GM15510 (cell line): Measurements from ENCODE around the gene CHMP2A.
A peak's percentile ranks its signal among the peaks of the same experiment; 100 is the strongest.

Experiments
- POLR2A ChIP-seq: IDR thresholded peaks from 3 replicates; pipeline ENCODE4 v1.6.1; 2011; ENCODE audit warnings: borderline replicate concordance; ENCODE audit not compliant: insufficient read length; ENCODE audit errors: extremely low read depth

The CHMP2A gene

GRCh38 chr19:58560007-58560887 is 5.3 kb upstream of the CHMP2A start:
- no peak for TF ChIP-seq POLR2A

- peak; percentile 74 for TF ChIP-seq POLR2A
These were observed 4.5 kb upstream of the CHMP2A start for GRCh38 chr19:58559275-58560006.

GRCh38 chr19:58558623-58559274 is 3.8 kb upstream of the CHMP2A start:
- TF ChIP-seq POLR2A = peak; percentile 71

- no peak for TF ChIP-seq POLR2A
These were observed 3.2 kb upstream of the CHMP2A start, which contains the start of gene UBE2M for GRCh38 chr19:58558066-58558622. Gene UBE2M, minus strand, starts transcription at chr19:58558611. Its CDS starts 230 bp downstream, at chr19:58558381.

- no peak for TF ChIP-seq POLR2A
These were observed 2.5 kb upstream of the CHMP2A start for GRCh38 chr19:58557221-58558065.

- no peak for TF ChIP-seq POLR2A
These were observed 1.8 kb upstream of the CHMP2A start for GRCh38 chr19:58556622-58557220.

- TF ChIP-seq POLR2A = no peak
These were observed 1.2 kb upstream of the CHMP2A start for GRCh38 chr19:58555920-58556621.

- TF ChIP-seq POLR2A = no peak
These were observed 522 bp upstream of the CHMP2A start for GRCh38 chr19:58555369-58555885.

GRCh38 chr19:58553799-58554493 is 959 bp downstream of the CHMP2A start:
- TF ChIP-seq POLR2A = no peak

- TF ChIP-seq POLR2A = no peak
These were observed 2.2 kb downstream of the CHMP2A start for GRCh38 chr19:58552655-58553054.

- TF ChIP-seq POLR2A = no peak
These were observed 3.1 kb downstream of the CHMP2A start for GRCh38 chr19:58551577-58552471.
